ENCODE results near the gene PC.

Gene PC

GRCh38 chr11:66910016-66910415 lies 48.2 kb downstream of the PC start:
- no peak for DNase-seq

DNA sequence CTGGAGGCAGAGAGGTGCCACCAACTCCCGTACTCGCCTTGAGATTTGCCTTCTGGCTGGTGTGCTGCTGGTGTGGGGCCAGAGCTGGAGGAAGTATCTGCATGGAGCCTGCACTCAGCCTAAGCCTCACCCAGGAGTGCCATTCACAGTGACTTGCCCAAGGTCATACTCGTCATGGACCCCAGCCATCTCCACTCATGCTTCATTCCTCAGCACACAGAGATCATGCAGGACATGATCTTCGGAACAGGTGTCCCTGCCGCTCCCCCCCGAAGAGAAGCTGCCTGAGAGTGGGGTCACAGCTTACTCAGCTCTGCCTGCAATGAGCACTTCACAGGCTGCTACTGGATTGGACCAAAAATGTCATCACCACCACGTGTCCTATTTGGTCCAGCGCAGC lies 49.0 kb downstream of the PC start:
- DNase-seq = no peak

DNA sequence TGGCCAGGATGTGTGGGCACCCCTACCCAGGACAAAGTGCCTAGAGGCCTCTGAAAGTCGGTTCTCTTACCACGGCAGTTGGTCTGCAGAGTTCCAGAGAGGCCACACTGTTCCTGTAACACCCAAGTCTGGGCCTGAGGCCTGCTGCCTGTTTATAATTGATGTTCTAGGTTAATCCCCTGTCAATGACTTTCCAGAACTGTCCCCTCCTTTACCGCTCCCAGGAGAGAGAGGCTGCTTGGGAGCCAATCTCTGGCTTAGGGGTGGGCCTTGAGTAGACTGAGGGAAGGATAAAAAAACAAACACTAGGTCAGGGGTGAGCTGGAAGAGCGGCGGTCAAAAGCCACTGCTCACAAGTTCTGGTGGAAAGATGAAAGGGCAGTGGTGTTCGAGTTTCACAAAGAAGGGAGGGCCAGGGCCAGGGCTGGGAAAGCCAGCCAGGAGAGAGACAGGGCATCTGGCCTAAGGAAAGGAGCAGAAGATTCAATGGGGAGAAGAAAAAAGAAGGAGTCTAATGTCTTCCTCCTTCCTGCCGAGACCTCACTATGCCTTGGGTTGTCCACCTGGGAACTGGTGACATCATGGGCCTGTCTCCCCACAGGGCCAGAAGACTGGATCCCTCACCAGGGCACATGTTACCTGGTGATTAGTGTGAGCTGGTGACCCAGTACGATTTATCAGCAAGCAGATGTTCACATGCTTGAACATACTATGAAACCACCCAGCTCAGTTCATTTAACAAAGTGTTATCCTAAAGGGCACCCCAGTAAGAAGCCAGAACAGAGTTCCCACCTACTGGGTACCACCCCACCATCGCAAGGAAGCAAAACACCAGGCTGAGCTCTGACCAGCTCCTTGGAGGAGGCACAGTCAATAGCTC lies 50.2 kb downstream of the PC start:
- DNase-seq = no peak

- DNase-seq = no peak
Observed at GRCh38 chr11:66906061-66906733, 52.0 kb downstream of the PC start.

DNA sequence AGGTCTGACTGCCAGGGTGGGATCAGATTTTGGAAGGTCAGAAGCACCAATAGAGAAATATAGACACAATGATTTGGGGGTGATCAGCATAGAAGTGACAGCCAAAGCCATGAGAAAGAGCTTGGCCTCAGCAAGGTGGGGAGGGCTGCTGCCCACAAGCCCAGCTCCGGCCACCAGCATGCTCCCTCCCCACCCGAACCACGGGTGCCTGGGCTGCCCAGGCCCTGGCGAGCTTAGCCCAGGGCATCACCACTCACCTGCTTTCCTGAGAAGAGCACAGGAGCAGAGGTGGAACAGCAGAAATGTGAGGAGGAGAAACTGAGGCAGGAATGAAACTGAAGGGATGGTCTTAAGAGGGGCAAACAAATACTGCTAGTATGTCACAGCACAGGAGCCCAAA lies 52.6 kb downstream of the PC start:
- no peak for DNase-seq

DNA sequence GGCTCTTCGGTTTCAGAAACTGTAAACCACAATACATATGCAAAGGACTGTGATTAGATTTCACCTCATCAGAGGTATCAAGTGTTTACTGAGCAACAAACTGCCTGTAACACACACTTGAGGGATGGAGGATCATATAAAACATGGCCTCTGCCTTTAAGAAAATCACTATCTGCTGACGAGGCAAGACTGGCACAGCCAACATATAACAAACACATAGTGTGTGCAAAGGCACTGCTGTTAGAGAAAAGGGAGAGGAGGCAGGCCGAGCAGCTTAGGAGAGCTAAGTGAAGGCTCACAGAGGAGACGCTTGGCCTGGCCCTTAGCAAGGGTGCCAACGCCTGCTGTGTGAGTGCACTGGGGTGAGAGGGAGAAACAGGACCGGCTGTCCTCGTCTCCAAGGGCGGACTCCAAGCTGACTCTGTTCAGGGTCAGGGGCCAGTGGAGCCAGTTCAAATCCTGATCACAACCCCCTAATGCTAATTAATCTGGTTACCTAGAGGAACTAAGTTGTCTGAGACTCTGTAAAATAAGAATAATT lies 53.1 kb downstream of the PC start:
- no peak for DNase-seq

DNA sequence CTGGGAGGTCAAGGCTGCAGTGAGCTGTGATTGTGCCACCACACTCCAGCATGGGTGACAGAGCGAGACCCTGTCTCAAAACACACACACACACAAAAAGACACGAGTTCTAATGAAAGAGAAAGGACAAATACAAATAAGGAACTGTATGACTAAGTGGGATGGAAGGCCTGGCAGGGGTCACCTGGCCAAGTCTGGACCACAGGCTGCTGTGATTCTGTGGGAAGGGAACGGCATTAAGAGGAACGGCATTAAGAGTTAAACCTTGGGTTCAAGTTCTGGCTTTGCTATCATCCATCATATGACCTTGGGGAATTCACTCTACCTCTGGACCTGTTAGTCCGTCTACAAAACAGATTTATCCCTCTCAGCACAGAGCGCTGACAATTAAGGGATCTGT lies 53.6 kb downstream of the PC start:
- no peak for DNase-seq

- DNase-seq = no peak
Observed at GRCh38 chr11:66904055-66904454, 54.1 kb downstream of the PC start.

DNA sequence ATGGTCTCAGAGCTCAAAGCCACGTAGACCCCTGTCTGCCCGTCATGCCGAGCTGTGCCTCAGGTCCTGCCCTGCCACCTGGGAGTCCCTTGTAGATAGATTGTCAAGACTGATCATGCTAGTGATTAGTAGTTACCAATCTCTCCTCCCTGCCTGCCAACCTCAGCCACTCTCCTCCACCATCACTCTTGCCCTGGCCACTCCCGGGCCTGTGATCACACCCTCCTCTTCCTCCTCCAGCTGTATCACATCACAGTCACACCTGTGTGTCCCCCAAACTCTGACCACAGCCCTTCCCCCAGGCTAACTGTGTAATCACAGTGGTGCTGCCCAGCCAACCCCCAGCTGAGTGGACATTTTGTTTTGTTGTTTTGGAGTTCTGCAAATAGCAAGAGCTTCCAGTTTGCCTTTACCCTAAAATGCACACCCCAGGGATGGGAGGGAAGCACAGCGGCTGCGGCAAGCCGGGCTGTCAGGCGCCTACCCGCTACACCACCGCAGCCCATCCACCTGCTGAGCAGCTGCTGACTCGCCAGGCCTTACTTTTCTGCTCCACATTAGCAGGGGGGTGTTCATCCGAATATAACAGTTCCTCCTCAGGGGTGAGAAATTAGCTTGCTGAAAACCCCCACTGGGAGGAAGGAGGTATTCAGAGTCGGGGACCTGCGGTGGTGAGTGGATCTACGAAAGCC lies 55.6 kb downstream of the PC start:
- no peak for DNase-seq

- DNase-seq = no peak
Observed at GRCh38 chr11:66901964-66902390, 56.2 kb downstream of the PC start.

DNA sequence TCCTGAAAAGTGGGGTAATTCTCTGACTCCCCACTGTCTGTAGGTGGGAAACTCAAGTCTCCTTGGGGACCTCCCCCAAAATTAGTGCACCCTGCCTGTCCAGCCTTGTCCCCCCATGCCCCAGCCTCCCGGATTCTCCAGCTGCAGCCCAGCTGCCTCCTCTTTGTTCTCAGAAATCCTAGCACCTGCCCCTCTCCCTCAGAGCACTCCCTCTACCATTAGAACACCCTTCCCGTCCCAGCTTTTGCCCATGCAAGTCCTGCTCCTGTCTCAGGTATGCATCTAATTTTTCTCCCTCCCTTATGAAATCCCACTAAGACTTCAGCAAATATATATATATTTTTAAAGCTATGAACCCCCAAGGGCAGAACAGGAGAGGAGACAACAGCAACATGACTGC lies 64.0 kb downstream of the PC start:
- no peak for DNase-seq

GRCh38 chr11:66892911-66893310 lies 65.3 kb downstream of the PC start:
- no peak for DNase-seq

DNA sequence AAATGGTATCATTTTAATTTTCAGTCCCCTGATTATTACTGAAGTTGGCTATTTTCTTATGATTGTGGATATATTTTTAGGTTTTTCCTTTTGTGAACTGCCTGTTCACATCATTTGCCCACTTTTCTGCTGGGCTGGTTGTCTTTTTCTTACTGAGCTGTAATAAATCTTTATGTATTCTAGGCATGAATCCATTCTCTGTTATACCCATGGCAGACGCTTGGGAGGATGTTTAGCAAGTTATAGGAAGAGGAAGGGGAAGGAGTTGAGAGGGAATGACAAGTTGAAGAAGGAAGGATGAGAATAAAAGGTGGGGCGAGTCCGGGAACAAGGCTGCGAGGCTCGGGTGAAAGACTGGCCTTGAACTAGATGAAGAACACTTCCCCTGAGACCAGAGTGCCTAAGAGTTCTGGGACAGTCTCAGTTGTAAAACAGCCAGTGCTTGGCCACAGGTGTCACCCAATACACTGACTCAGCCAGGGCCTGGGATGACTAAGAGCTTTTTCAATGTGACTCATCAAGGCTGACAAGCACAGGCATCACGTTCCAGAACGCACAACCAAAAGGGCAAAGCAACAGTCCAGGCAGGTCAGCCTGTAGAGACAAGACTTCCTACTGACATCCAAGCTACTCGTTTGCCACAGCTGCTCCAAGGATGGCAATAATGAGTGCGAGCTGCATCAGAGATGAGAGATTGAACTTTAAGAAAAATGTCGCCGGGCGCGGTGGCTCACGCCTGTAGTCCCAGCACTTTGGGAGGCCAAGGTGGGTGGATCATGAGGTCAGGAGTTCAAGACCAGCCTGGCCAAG lies 66.1 kb downstream of the PC start:
- DNase-seq = no peak

- no peak for DNase-seq
Observed at GRCh38 chr11:66889960-66890359, 68.2 kb downstream of the PC start.

- no peak for DNase-seq
Observed at GRCh38 chr11:66888282-66888681, 69.9 kb downstream of the PC start.

DNA sequence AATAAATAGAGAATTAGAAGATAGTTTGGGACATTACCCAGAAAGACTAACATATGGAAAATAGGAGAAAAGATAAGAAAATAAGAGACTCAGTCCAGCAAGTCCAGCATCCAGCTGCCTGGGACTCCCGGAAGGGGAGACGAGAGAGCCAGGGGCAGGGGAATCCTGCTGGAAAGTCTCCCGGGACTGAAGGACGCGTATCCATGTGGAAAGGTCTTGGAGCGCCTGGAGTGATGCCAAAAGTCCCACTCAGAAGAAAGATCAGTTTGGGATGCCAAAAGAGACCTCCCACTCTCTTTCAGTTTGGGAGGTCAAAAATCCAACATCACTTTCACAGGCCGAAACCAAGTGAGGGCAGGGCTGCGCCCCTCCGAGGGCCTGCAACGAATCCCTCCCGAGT lies 70.7 kb downstream of the PC start:
- DNase-seq = no peak

GRCh38 chr11:66886671-66887221 lies 71.4 kb downstream of the PC start:
- DNase-seq = no peak

- no peak for DNase-seq
Observed at GRCh38 chr11:66885950-66886440, 72.2 kb downstream of the PC start.

- DNase-seq = no peak
Observed at GRCh38 chr11:66885469-66885868, 72.7 kb downstream of the PC start.

DNA sequence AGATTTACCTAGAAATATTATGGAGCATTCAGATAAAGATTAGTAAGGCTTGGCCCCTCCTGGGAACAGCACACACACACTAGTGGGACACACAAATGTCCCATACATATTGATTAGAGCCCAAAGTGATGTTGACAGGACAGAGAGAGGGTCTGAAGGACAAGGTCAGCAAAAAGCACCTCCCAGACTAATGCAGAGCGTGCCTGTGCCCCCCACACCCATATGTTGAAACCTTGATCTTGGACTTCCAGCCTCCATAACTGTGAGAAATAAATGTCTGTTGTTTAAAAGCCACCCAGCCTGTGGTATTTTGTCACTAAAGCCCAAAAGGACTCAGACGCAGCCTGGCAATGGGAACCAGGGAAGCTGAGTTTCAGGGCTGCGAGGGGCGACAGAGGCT lies 73.7 kb downstream of the PC start:
- DNase-seq = no peak

GRCh38 chr11:66883016-66883965 lies 74.9 kb downstream of the PC start:
- DNase-seq = peak; percentile 68

Measured in NCI-H2171 (cell line).